ENCODE results near the gene MARCHF3.

DNA sequence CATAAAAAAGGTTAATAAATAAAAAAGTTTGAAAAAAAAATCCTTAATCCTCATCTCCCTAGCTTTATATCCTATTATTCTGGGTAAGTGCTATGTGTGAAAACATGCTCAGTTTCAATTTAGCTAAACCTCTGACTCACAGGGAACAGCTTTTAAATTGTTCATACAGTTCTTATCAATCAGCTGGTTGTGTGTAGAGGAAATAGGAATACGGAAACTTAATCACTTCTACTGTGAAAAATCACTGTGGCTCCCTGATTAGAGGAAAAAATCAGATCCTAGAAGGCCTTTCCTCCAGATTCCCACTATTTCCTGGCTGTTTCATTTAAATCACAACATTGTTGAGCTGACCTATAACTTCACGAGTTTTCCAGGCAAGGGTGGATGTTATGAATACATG is 120.5 kb downstream of the MARCHF3 start:
- no peak for TF ChIP-seq POLR2AphosphoS5 (IDR thresholded peaks at IDR 0.05; ENCODE audit: borderline replicate concordance, low read depth, low read length)
- no peak for TF ChIP-seq EZH2 (IDR thresholded peaks at IDR 0.05)

Measured in SK-N-MC (cell line).